CD4-positive, alpha-beta T cell treated with Interleukin-17A for 1 hour (primary cell): ENCODE measurements around the gene SCUBE2.
A peak's percentile ranks its signal among the peaks of the same experiment; 100 is the strongest.
"Not testable (repeated sequence)": the region's sequence is repeated elsewhere in the genome, so short reads cannot be mapped to it uniquely, and the experiment has no call there.

Experiments
- DNase-seq: peaks from one replicate; pipeline ENCODE4 v3.0.0-alpha.2; 2020

The SCUBE2 gene

DNA sequence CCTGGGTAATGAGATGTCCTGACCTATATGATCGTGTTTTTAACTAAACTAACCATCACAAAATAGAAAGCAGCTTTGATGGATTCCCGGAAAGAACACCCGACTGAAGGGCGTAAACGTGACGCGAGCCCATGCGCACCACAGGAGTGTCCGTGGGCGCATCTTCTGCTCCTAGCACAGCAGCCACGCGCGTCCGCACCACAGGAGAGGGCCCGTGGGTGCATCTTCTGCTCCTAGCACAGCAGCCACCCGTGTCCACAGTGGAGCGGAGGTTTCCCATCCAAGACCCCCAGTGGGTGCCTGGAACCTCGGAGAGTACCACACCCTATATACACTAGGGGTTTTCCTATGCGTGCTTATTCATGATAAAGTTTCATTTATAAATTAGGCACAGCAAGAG, 51.5 kb downstream of the SCUBE2 start:
- DNase-seq, result no peak

GRCh38 chr11:9039198-9039597, 52.2 kb downstream of the SCUBE2 start:
- no peak for DNase-seq

DNA sequence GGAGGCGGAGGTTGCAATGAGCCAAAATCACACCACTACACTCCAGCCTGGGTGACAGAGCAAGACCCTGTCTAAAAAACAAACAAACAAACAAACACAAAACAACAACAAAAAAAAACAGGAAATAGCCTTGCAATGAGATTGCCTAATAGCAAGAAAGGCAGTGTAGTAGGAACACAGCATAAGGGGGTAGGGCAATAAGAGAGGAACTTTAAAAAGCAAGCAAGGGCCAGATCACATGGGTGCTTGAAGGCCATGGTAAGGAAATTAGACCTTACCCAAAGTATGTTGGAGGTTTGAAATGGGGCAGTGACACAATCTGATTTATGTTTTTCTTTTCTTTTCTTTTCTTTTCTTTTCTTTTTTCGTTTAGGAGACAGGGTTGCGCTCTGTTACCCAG, 52.9 kb downstream of the SCUBE2 start:
- DNase-seq, result no peak

DNA sequence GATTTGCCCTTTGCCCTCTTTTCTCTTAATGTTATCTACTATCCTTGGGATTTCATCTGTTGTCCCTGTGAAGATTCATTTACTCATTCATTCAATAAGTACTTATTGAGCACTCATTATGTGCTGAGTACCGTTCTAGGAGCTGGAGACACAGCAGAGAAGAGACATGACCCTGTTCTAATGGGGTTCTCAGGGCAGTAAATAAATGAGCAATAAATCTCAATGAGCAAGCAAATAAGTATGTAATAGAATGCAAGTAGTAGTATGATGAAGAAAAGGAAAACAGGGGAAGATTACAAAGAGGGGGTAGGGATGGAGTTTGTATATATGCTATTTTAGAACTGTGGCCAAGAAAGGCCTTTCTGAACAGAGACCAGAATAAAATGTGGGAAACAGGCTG, 53.4 kb downstream of the SCUBE2 start:
- DNase-seq, result no peak

GRCh38 chr11:9037046-9037780, 54.2 kb downstream of the SCUBE2 start:
- DNase-seq, result no peak

- no peak for DNase-seq
Measured at GRCh38 chr11:9030601-9031000, 60.8 kb downstream of the SCUBE2 start.

- DNase-seq, result no peak
Measured at GRCh38 chr11:9029422-9029821, 62.0 kb downstream of the SCUBE2 start.

DNA sequence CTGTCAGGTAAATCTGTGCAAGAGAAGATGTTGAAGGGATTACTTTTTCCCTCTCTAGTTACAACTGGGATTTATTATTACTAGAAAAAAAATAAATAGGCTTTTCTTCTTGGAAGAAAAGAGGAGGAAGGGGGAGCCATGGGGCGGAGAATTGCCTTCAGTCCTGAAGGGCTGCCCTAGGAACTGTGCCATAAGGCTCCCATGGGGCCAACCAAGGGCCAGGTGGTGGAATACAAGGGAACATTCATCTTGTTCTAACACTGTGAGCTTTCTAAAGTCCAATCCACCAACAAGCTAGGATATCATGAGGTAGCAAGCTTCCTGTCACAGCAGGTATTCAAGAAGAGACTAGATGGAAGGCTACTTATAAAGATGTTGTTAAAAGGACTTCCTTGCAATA, 62.8 kb downstream of the SCUBE2 start:
- no peak for DNase-seq

DNA sequence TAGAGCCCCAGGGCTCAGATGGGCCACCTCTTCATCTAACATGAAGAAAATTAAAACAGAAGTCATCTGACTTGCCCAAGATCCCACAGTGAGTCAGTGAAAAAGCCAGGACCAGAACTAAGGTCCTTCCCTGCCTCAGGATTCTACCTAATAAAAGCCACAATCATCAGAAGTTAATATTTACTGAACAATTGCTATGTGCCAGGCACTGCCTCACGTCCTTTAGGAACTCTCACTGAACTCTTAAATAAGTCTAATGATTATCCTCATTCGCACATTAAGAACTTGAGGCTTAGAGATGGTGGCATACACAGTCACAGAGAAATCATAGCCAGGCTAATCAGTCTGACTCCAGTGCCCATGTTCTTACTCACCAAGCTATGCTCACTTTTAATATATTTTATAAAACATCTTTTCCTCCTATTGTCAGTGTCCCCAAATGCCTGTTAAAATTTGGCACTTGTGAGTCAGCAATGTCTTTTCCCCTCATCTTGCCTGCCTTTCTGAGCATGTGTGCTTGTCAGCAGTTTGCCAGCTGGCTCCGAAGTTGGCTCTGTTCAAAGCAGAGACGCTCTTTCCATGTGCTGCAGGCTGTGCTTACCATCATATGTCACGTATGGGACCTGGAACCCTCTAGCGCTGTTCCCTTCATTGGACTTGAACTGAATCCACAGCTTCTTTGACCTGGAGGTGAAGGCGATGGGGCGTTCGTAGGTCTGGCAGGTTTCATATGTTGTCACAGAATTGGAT, 66.1 kb downstream of the SCUBE2 start:
- DNase-seq, result no peak

DNA sequence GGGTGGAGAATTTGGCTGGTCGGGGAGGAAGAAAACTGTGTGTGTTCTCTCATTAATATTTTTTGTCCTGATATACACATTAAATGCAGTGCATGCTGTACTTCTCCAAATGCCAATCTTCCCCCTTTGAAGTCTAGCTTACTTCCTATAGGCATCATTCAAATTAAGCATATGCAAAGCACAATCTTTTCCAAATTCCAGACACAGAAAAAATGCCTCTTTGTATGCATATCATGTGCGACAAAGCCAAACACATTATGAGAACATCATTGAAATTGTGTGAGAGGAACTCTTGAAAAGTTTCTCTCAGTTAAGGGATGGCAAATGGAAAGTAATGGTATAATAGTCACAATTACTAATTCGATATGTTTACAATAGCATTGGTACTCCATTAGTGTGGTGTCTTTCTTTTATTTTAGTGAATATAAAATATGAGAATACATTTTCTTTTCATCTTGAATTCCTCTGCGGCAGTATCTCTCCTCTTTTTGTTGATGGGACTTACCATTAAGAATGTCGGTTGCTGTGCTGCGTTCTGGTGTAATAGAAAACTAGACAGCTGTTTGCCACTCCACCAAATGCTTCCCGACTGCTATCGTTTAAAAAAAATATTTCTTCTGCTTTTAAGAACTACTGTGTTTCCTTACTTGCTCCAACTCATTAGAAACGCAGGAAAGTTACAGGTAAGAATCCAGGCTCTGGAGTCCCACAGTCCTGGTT, 68.3 kb downstream of the SCUBE2 start:
- no peak for DNase-seq

DNA sequence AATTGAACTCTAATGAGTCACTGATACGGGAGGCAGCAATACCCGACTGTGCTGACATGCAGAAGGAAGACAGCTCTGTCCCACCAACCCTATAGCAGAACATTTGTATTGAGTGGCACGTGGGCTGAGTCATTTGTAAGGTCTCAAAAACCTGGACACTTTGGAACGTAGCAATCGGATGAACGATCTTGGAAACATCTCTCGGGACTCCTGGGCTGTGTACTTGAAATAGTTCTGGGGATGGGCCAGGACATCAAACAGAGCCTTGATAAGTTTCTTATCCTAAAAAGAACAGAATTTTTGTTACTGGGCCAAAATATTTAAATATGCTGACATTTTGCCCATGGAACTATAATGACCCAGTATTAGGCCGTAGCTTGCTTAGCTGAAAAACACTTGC, 70.5 kb downstream of the SCUBE2 start:
- no peak for DNase-seq

- DNase-seq, result no peak
Measured at GRCh38 chr11:9019861-9020260, 71.5 kb downstream of the SCUBE2 start.

DNA sequence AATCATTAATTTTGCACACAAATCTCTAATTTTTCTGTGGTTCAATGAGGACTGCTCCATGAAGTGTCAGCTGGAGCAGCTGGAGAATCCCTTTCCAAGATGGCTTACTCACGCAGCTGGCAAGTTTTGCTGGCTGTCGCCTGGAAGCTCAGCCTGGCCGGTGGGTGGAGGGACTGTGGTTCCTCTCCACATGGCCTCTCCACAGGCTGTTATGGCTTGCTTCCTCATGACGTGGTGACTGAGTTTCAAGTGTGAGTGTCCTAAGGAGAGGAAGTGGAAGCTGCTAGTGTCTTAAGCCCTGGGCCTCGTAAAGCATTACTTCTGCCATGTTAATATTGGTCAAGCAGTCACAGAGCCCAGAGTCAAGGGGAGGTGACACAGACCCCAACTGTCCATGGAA, 73.6 kb downstream of the SCUBE2 start:
- DNase-seq, result peak; percentile 27

GRCh38 chr11:9016916-9017642, 74.3 kb downstream of the SCUBE2 start:
- DNase-seq, result no peak

- peak; percentile 73 for DNase-seq
Measured at GRCh38 chr11:9015677-9016076, 75.7 kb downstream of the SCUBE2 start.

- no peak for DNase-seq
Measured at GRCh38 chr11:9014826-9015225, 76.6 kb downstream of the SCUBE2 start.

- DNase-seq, result no peak
Measured at GRCh38 chr11:9013373-9013772, 78.0 kb downstream of the SCUBE2 start.

GRCh38 chr11:9009538-9009937, 81.9 kb downstream of the SCUBE2 start:
- not testable (repeated sequence) for DNase-seq

GRCh38 chr11:9008661-9009060, 82.7 kb downstream of the SCUBE2 start:
- DNase-seq, result no peak

- DNase-seq, result no peak
Measured at GRCh38 chr11:9008011-9008550, 83.3 kb downstream of the SCUBE2 start.

GRCh38 chr11:9005087-9005486, 86.3 kb downstream of the SCUBE2 start:
- DNase-seq, result no peak

GRCh38 chr11:9004183-9004926, 87.0 kb downstream of the SCUBE2 start:
- no peak for DNase-seq
